DND-41 (cell line): ENCODE data around the gene PINK1.

ENCODE experiments used
- ATAC-seq: fragments of 200-7000 bp; cut with Tn5 transposase; 3 replicates; pipeline ENCODE4 v1.9.1; 2021; ENCODE audit warnings: low read depth; ENCODE audit not compliant: insufficient read depth
- DNase-seq: peaks from one replicate; pipeline ENCODE4 v3.0.0-alpha.2; 2020
- H2AFZ ChIP-seq: 2 replicates; pipeline ENCODE4 v1.6.0; 2012; ENCODE audit warnings: low read depth, low read length
- H3K27ac ChIP-seq: 2 replicates; pipeline ENCODE4 v1.5.1; 2012; ENCODE audit warnings: low read length, inconsistent platforms
- H3K27me3 ChIP-seq: fragments of 200-600 bp; sonication (generic); 2 replicates; pipeline ENCODE4 v1.6.0; 2012; ENCODE audit warnings: low read length, mild to moderate bottlenecking, inconsistent platforms; ENCODE audit not compliant: insufficient read depth, poor library complexity
- H3K36me3 ChIP-seq: 2 replicates; pipeline ENCODE4 v1.5.1; 2012; ENCODE audit warnings: low read length, inconsistent platforms; ENCODE audit not compliant: insufficient read depth
- H3K4me1 ChIP-seq: 2 replicates; pipeline ENCODE4 v1.5.1; 2012; ENCODE audit warnings: mild to moderate bottlenecking, low read length; ENCODE audit not compliant: insufficient read depth
- H3K4me2 ChIP-seq: 2 replicates; pipeline ENCODE4 v1.6.0; 2012; ENCODE audit warnings: mild to moderate bottlenecking, moderate library complexity, low read length, inconsistent platforms; ENCODE audit not compliant: insufficient read depth
- H3K4me3 ChIP-seq, 2 experiments: fragments of 200-600 bp in 1 of 2; shearing (Covaris generic) in 1 of 2; 2 replicates each; pipeline ENCODE4 v1.5.1; 2012 to 2016; ENCODE audit warnings: inconsistent platforms in 2 of 2, low read length in 2 of 2, mild to moderate bottlenecking in 2 of 2, low read depth in 1 of 2, moderate library complexity in 1 of 2
- H3K79me2 ChIP-seq: 2 replicates; pipeline ENCODE4 v1.6.0; 2012; ENCODE audit warnings: low read length, inconsistent platforms; ENCODE audit not compliant: insufficient read depth
- H3K9ac ChIP-seq: 2 replicates; pipeline ENCODE4 v1.6.0; 2012; ENCODE audit warnings: low read depth, mild to moderate bottlenecking, inconsistent platforms, low read length, moderate library complexity
- H3K9me3 ChIP-seq: 2 replicates; pipeline ENCODE4 v1.5.1; 2012; ENCODE audit warnings: low read length, moderate library complexity, mild to moderate bottlenecking, inconsistent platforms; ENCODE audit not compliant: insufficient read depth, severe bottlenecking
- H4K20me1 ChIP-seq: 2 replicates; pipeline ENCODE4 v1.6.0; 2012; ENCODE audit warnings: low read length; ENCODE audit not compliant: insufficient read depth
- EZH2 ChIP-seq: IDR thresholded peaks from 3 replicates; pipeline ENCODE4 v1.6.1; 2012; ENCODE audit warnings: borderline replicate concordance, low read depth, mild to moderate bottlenecking, moderate library complexity, low read length, inconsistent platforms; ENCODE audit not compliant: severe bottlenecking
- TF ChIP-seq, protein P1 (sequence below): IDR thresholded peaks from 2 replicates; pipeline ENCODE4 v1.5.1; 2012; ENCODE audit warnings: borderline replicate concordance, low read length, moderate library complexity, mild to moderate bottlenecking; ENCODE audit not compliant: poor library complexity, severe bottlenecking; ENCODE audit errors: extremely low read depth

Gene PINK1

DNA sequence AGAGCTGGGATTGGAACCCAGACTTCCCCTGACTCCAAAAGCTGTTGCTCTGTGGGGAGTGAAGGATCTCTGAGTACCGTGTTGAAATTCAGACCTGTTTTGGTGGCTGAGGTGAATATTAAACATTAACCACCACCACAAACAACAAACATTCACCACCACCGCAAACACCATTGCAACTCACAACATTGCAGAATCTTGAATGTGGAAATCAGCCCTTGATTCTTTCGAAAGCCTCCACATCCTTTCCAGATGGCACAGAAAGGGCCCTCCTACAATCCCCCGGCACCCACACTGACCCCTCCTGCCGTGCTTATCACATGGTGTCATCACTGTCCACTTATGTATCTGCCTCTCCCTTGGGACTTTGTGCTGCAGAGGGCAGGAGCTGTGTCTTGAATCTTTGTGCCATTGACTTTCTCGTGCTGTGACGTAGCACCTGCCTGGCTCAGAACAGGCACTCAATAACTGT lies 42.9 kb upstream of the PINK1 start:
- H4K20me1 ChIP-seq: no peaks in the 10 kb centered on the region
- H3K9ac ChIP-seq: no peak overlapping the region
- TF ChIP-seq EZH2: no peak
- TF ChIP-seq, protein P1, sequence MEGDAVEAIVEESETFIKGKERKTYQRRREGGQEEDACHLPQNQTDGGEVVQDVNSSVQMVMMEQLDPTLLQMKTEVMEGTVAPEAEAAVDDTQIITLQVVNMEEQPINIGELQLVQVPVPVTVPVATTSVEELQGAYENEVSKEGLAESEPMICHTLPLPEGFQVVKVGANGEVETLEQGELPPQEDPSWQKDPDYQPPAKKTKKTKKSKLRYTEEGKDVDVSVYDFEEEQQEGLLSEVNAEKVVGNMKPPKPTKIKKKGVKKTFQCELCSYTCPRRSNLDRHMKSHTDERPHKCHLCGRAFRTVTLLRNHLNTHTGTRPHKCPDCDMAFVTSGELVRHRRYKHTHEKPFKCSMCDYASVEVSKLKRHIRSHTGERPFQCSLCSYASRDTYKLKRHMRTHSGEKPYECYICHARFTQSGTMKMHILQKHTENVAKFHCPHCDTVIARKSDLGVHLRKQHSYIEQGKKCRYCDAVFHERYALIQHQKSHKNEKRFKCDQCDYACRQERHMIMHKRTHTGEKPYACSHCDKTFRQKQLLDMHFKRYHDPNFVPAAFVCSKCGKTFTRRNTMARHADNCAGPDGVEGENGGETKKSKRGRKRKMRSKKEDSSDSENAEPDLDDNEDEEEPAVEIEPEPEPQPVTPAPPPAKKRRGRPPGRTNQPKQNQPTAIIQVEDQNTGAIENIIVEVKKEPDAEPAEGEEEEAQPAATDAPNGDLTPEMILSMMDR: no peak
- H3K36me3 ChIP-seq: no peaks in the 10 kb centered on the region
- DNase-seq: no peak
- no peak overlapping the region for H3K4me2 ChIP-seq
- ATAC-seq: no peak
- H2AFZ ChIP-seq: no peak overlapping the region
- H3K27me3 ChIP-seq: peaks cover 11% of the 10 kb centered on the region
- no peak overlapping the region for H3K4me3 ChIP-seq
- H3K9me3 ChIP-seq: no peaks in the 10 kb centered on the region
- H3K79me2 ChIP-seq: no peaks in the 10 kb centered on the region
- H3K4me1 ChIP-seq: no peaks in the 10 kb centered on the region
- H3K27ac ChIP-seq: no peak overlapping the region

DNA sequence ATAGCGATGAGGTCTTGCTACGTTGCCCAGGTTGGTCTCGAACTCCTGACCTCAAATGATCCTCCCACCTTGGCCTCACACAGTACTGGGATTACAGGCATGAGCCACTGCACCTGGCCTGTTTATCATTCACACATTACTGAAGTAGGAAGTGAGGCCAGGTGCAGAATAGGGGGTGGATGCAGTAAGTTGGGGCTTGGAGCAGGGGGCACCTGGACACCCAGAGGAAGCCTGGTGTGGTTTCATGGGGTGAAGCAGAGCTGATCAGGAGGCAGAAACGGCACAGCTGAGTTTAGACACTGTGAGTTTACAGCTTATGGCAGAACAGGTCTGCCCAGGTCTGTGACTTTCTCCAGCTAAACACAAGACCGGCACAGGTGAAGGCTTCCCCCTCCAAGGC lies 39.5 kb upstream of the PINK1 start:
- Histone ChIP-seq H3K27me3 (peaks cover 11% of the 10 kb centered on the region), H3K4me3 (no peak overlapping the region), H3K4me2 (no peak overlapping the region), H4K20me1 (no peaks in the 10 kb centered on the region), H3K36me3 (no peaks in the 10 kb centered on the region), H3K27ac (no peak overlapping the region), H3K9me3 (no peaks in the 10 kb centered on the region), H3K4me1 (no peaks in the 10 kb centered on the region), H2AFZ (no peak overlapping the region), H3K9ac (no peak overlapping the region), H3K79me2 (no peaks in the 10 kb centered on the region)
- TF ChIP-seq, protein P1: no peak
- TF ChIP-seq EZH2: no peak
- ATAC-seq: no peak
- DNase-seq: no peak

DNA sequence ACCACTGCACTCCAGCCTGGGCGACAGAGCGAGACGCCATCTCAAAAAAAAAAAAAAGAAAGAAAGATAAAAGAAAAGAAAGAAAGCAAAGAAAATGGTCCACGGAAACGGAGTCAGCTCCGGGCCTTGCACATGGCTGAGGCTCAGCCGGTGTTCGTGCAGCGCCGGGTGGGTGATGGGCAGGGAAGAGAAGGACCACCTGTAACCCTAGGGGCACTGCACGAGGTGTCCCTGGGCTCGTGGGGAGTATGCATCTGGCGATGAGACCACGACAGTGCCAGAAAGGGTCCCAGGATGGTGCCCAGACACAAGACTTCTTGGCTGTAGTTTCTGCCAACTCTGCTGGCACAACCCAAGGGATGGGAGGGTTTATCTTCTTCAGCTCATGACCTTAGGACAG lies 38.5 kb upstream of the PINK1 start:
- H3K36me3 ChIP-seq: no peaks in the 10 kb centered on the region
- DNase-seq (no peak), ATAC-seq (no peak)
- TF ChIP-seq, protein P1: no peak
- no peak for TF ChIP-seq EZH2
- H4K20me1 ChIP-seq: no peaks in the 10 kb centered on the region
- no peak overlapping the region for H3K27ac ChIP-seq
- H3K4me1 ChIP-seq: no peaks in the 10 kb centered on the region
- H3K9ac ChIP-seq: no peak overlapping the region
- H3K4me2 ChIP-seq: no peak overlapping the region
- H3K27me3 ChIP-seq: peaks cover 7% of the 10 kb centered on the region
- H2AFZ ChIP-seq: no peak overlapping the region
- H3K4me3 ChIP-seq: no peak overlapping the region
- no peaks in the 10 kb centered on the region for H3K79me2 ChIP-seq
- no peaks in the 10 kb centered on the region for H3K9me3 ChIP-seq

DNA sequence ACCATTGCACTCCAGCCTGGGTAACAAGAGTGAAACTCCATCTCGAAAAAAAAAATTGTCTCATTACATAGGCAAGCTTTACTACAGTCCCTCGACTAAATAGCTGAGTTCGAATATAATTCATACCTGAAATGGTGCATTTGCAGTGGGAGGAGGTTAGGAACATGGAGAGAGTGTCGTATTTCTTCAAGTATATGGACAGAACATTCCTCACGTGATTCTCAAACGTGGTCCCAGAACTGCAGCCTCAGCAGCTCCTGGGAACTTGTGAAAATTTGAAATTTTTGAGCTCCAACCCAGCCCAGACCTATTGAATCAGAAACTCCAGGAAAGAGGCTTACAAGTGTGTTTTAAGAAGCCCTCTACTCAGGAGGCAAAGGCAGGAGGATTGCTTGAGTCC lies 37.2 kb upstream of the PINK1 start:
- no peak for DNase-seq

More for the DNA sequence above, 37.2 kb upstream of the PINK1 start:
- Histone ChIP-seq H3K4me2 (no peak overlapping the region), H3K36me3 (no peaks in the 10 kb centered on the region), H3K9ac (no peak overlapping the region), H3K4me3 (no peak overlapping the region), H2AFZ (no peak overlapping the region), H3K79me2 (no peaks in the 10 kb centered on the region), H3K4me1 (no peaks in the 10 kb centered on the region), H3K27me3 (no peaks in the 10 kb centered on the region), H4K20me1 (no peaks in the 10 kb centered on the region), H3K9me3 (no peaks in the 10 kb centered on the region), H3K27ac (no peak overlapping the region)
- TF ChIP-seq, protein P1: no peak
- no peak for TF ChIP-seq EZH2
- no peak for ATAC-seq
